ENCODE measurements around the gene TNS3. TPM values are rescaled to one million over a fixed set of nuclear protein-coding genes. Genes with fewer than 3 reads are reported as not detected.

Gene TNS3
- total and polyA plus RNA-seq, 9 of the 15 experiments (the other 6 are each of a cell fraction or from before 2014, with no cell fraction given), result 0.20 TPM; not detected in 8

DNA sequence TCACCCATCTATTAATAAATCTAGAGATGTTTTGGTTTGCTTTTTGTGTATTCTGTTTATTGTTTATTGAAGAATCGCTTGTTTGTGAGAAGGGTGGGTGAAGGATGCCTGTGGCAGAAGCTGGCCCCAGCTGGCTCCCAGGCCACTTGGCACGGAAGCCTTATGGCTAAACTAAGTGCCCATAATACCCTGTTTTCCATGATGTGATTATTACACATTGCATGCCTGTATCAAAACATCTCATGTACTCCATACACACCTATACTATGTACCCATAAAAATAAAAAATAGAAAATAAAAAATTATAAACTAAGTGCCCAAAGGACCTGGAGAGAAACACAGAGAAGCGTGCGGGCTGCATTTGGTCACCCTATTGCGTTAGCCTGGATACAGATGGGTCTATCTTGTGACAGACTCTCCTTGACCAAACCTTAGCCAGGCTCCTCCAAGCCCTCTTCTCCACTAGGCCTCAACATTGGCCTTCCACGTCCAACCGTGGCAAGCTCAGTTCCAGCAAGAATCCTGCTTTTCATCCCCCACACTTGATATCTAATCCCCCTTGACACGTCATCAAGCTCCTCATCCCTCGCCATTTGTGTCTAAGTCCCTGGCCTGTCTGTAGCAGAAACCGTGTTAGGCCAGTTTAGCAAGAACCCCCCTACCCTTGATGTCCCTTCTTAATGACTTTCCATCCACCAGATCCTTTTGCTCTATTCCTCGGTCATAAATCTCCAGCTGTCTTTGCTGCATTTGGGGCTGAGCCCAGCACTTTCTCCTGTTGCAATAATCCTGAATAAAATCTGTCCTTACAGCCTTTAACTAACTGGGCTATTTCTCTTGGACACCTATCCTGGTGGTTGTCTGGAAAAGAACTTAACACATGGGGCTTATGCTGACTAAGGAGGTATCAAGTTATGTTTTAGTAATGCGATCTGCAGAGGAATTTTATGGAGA, 245.2 kb downstream of the TNS3 start:
- no peaks in the 10 kb centered on the region for H3K9me3 ChIP-seq (replicated peaks; ENCODE audit: control insufficient read depth, insufficient read depth, low read depth, low read length)
- H2AFZ ChIP-seq (ENCODE audit: low read depth, low read length), result no peak overlapping the region
- no peaks in the 10 kb centered on the region for H4K20me1 ChIP-seq (replicated peaks; ENCODE audit: control insufficient read depth, insufficient read depth, low read length)
- FAIRE-seq, result no peak
- peaks cover 2 to 12% of the 10 kb centered on the region in 2 experiments; a peak in 1 of 5 replicates for H3K27me3 ChIP-seq (ENCODE audit: control insufficient read depth in 2 of 2, insufficient read depth in 2 of 2, low read length in 2 of 2)
- H3K9me1 ChIP-seq (ENCODE audit: control insufficient read depth, insufficient read depth, low read length), result no peaks in the 10 kb centered on the region
- in situ Hi-C loops (cut with MboI) (no loop called here), intact Hi-C loops (cut with micrococcal nuclease) (no loop called here)
- no peak for ATAC-seq
- BruUV-seq (replicated peaks), result no TSS peak
- ChIA-PET CTCF (ENCODE audit: low intra/inter-chr PET ratio) (no interaction called here), POLR2A (interaction anchor here (0.8 kb wide), 1 partner anchor 165 kb away, joined by 3 read pairs; no protein-coding TSS in a partner anchor)
- H3K4me2 ChIP-seq (ENCODE audit: insufficient read depth, low read length), result no peak overlapping the region
- no peak for DNase-seq (ENCODE audit: extremely low read depth in 1 of 4, low spot score in 3 of 4)
- H3K9ac ChIP-seq (ENCODE audit: insufficient read depth in 1 of 2, low read depth in 2 of 2, low read length in 2 of 2), result no peak overlapping the region
- no peaks in the 10 kb centered on the region for H3K4me1 ChIP-seq (replicated peaks in 1 of 2; ENCODE audit: control insufficient read depth in 2 of 2, insufficient read depth in 2 of 2, low read length in 2 of 2)
- TF ChIP-seq, protein P1, sequence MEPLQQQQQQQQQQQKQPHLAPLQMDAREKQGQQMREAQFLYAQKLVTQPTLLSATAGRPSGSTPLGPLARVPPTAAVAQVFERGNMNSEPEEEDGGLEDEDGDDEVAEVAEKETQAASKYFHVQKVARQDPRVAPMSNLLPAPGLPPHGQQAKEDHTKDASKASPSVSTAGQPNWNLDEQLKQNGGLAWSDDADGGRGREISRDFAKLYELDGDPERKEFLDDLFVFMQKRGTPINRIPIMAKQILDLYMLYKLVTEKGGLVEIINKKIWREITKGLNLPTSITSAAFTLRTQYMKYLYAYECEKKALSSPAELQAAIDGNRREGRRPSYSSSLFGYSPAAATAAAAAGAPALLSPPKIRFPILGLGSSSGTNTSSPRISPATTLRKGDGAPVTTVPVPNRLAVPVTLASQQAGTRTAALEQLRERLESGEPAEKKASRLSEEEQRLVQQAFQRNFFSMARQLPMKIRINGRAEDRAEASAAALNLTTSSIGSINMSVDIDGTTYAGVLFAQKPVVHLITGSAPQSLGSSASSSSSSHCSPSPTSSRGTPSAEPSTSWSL (CRISPR knock-in tag; IDR thresholded peaks at IDR 0.05; ENCODE audit: borderline replicate concordance), result no peak
- TF ChIP-seq KAT2B (IDR thresholded peaks at IDR 0.05; ENCODE audit: low read depth, low read length) (no peak), NRF1 (conservative IDR thresholded peaks at IDR 0.05 in 1 of 2, IDR thresholded peaks at IDR 0.05 in 1 of 2) (no peak)
- TF ChIP-seq, protein P2, sequence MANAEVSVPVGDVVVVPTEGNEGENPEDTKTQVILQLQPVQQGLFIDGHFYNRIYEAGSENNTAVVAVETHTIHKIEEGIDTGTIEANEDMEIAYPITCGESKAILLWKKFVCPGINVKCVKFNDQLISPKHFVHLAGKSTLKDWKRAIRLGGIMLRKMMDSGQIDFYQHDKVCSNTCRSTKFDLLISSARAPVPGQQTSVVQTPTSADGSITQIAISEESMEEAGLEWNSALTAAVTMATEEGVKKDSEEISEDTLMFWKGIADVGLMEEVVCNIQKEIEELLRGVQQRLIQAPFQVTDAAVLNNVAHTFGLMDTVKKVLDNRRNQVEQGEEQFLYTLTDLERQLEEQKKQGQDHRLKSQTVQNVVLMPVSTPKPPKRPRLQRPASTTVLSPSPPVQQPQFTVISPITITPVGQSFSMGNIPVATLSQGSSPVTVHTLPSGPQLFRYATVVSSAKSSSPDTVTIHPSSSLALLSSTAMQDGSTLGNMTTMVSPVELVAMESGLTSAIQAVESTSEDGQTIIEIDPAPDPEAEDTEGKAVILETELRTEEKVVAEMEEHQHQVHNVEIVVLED (CRISPR knock-in tag; IDR thresholded peaks at IDR 0.05), result no peak
- under 1% methylated on average over 12 of the region's 12 CpGs for WGBS (ENCODE audit: insufficient coverage, low coverage, missing lambda C conversion rate)
- no peaks in the 10 kb centered on the region for H3K79me2 ChIP-seq (ENCODE audit: control insufficient read depth, insufficient read depth, low read length)
- no peaks in the 10 kb centered on the region for H3K36me3 ChIP-seq (ENCODE audit: control insufficient read depth, insufficient read depth, low read length)
- no peak overlapping the region for H3K4me3 ChIP-seq
- no peak overlapping the region for H3K27ac ChIP-seq (ENCODE audit: extremely low read depth, low read depth, low read length)
